M059J (cell line): ENCODE data around the gene FRK. TPM values are rescaled to one million over a fixed set of nuclear protein-coding genes. Genes with fewer than 3 reads are reported as not detected.
"Not testable (repeated sequence)": the region's sequence is repeated elsewhere in the genome, so short reads cannot be mapped to it uniquely, and the experiment has no call there.

Experiments
- DNase-seq: peaks from one replicate; pipeline ENCODE4 v3.0.0-alpha.2; 2012; ENCODE audit warnings: low read depth
- total RNA-seq: library from RNA; depleted of rRNA; stranded (reverse); fragments of >200 nt; shearing (Covaris generic); gene quantifications from 2 replicates; pipeline ENCODE4 v1.2.3, GENCODE V29; 2014; rRNA removed

Gene FRK
- total RNA-seq, 1 experiment from 2014 or later, result 2.2 TPM

- DNase-seq, result no peak
These were observed 170.5 kb downstream of the FRK start for GRCh38 chr6:115890238-115890637.

GRCh38 chr6:115888687-115889470, 171.8 kb downstream of the FRK start:
- DNase-seq, result not testable (repeated sequence)

GRCh38 chr6:115887891-115888290, 172.8 kb downstream of the FRK start:
- no peak for DNase-seq

- DNase-seq, result no peak
These were observed 174.9 kb downstream of the FRK start for GRCh38 chr6:115885636-115886366.

GRCh38 chr6:115882771-115883170, 177.9 kb downstream of the FRK start:
- no peak for DNase-seq

- DNase-seq, result peak; percentile 6
These were observed 178.5 kb downstream of the FRK start for GRCh38 chr6:115882174-115882573.

Other genes with a start within 250 kb of the FRK start
- gene NT5DC1, start 40.0 kb upstream of the FRK start, total RNA-seq, result 7.4 and 11.7 TPM in 2 replicates
- gene COL10A1, start 65.2 kb upstream of the FRK start, total RNA-seq, result 0.10 TPM in 1 of 2 replicates, not detected in the other
- 7.0 and 12.0 TPM in 2 replicates for gene TSPYL4, start 193.2 kb upstream of the FRK start, total RNA-seq
- gene TSPYL1, start 219.0 kb upstream of the FRK start, total RNA-seq, result 29.4 and 42.3 TPM in 2 replicates